Measurements from ENCODE around the gene MAD2L1BP. TPM values are rescaled to one million over a fixed set of nuclear protein-coding genes. Genes with fewer than 3 reads are reported as not detected.

The MAD2L1BP gene
- total RNA-seq, 3 donors from 2014 or later (not counting 1 experiment from before 2014, with no cell fraction given) = 29.9 to 43.3 (median 38.3) TPM

DNA sequence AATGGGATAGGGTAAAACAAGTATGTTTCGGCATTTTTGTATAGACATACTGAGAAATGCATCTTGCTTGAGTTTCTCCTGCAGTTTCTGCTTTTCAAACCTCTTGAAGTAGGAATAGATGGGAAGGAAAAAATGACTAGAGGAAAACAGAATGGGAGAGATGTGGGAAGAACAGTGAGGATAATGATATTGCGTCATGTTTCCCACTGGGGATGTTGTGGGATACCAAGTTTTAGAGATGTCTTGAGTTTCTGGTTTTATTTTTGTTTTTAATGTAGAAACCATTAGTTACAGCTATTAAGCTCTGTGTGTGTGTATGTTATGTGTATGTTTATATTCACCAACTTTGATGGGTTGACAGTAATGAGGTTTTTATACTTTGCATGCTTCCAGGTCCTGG is 35.0 kb upstream of the MAD2L1BP start:
- peaks cover 46% of the 10 kb centered on the region for H3K36me3 ChIP-seq (ENCODE audit: control insufficient read depth, insufficient read depth, low read length)
- H3K27me3 Mint-ChIP-seq (ENCODE audit: low read depth in 2 of 2) = no peaks in the 10 kb centered on the region
- H3K36me3 Mint-ChIP-seq = peaks cover 14% of the 10 kb centered on the region

DNA sequence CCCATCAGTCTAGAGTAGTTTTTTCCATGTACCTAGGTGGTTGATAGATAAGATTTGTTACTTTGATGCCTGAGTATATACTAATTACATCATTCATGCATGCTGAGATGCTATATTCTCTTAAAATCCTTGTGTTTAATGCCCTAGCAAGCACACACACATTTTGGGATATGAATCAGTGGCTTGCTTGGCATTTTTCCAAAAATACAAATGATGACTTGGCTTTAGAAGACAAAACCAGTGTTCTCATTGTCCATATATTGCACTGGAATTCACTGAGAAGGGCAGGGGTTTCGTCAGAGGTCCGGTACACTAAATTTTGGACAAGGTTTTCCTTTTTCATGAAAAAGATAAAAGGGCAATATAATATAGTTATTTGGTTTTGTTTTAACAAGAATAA is 31.5 kb upstream of the MAD2L1BP start:
- Mint-ChIP-seq H3K4me3 (no peak overlapping the region), H3K27ac (no peak overlapping the region), H3K9me3 (no peaks in the 10 kb centered on the region), H3K27me3 (ENCODE audit: low read depth in 2 of 2) (no peaks in the 10 kb centered on the region), H3K36me3 (peaks cover 12% of the 10 kb centered on the region), H3K4me1 (peaks cover 4 to 5% of the 10 kb centered on the region in 2 donors)
- H3K9me3 ChIP-seq (ENCODE audit: control insufficient read depth, insufficient read depth, low read length) = no peaks in the 10 kb centered on the region
- H3K27me3 ChIP-seq (ENCODE audit: control insufficient read depth, insufficient read depth, low read length) = no peaks in the 10 kb centered on the region
- ATAC-seq (no peak), DNase-seq (no peak)
- H3K36me3 ChIP-seq (ENCODE audit: control insufficient read depth, insufficient read depth, low read length) = peaks cover 41% of the 10 kb centered on the region
- H3K4me3 ChIP-seq (ENCODE audit: low read length) = no peak overlapping the region
- TF ChIP-seq, protein P1, sequence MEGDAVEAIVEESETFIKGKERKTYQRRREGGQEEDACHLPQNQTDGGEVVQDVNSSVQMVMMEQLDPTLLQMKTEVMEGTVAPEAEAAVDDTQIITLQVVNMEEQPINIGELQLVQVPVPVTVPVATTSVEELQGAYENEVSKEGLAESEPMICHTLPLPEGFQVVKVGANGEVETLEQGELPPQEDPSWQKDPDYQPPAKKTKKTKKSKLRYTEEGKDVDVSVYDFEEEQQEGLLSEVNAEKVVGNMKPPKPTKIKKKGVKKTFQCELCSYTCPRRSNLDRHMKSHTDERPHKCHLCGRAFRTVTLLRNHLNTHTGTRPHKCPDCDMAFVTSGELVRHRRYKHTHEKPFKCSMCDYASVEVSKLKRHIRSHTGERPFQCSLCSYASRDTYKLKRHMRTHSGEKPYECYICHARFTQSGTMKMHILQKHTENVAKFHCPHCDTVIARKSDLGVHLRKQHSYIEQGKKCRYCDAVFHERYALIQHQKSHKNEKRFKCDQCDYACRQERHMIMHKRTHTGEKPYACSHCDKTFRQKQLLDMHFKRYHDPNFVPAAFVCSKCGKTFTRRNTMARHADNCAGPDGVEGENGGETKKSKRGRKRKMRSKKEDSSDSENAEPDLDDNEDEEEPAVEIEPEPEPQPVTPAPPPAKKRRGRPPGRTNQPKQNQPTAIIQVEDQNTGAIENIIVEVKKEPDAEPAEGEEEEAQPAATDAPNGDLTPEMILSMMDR (IDR thresholded peaks at IDR 0.05) = no peak
- H3K4me1 ChIP-seq (ENCODE audit: control insufficient read depth, insufficient read depth, low read length) = peaks cover 3% of the 10 kb centered on the region
- WGBS (ENCODE audit: insufficient coverage) = 95% methylated on average over 2 of the region's 2 CpGs
- H3K27ac ChIP-seq (ENCODE audit: low read length) = no peak overlapping the region
- intact Hi-C loops (cut with micrococcal nuclease) = no loop called here

More for the DNA sequence above, 35.0 kb upstream of the MAD2L1BP start:
- Mint-ChIP-seq H3K4me1 (no peaks in the 10 kb centered on the region), H3K27ac (no peak overlapping the region), H3K4me3 (no peak overlapping the region), H3K9me3 (no peaks in the 10 kb centered on the region)
- no peak for DNase-seq
- Histone ChIP-seq H3K4me3 (ENCODE audit: low read length) (no peak overlapping the region), H3K27ac (ENCODE audit: low read length) (no peak overlapping the region), H3K9me3 (ENCODE audit: control insufficient read depth, insufficient read depth, low read length) (no peaks in the 10 kb centered on the region), H3K4me1 (ENCODE audit: control insufficient read depth, insufficient read depth, low read length) (no peaks in the 10 kb centered on the region), H3K27me3 (ENCODE audit: control insufficient read depth, insufficient read depth, low read length) (no peaks in the 10 kb centered on the region)
- intact Hi-C loops (cut with micrococcal nuclease) = no loop called here
- 98% methylated on average over 2 of the region's 2 CpGs for WGBS (ENCODE audit: insufficient coverage)
- no peak for ATAC-seq
- TF ChIP-seq, protein P1 (IDR thresholded peaks at IDR 0.05) = no peak

DNA sequence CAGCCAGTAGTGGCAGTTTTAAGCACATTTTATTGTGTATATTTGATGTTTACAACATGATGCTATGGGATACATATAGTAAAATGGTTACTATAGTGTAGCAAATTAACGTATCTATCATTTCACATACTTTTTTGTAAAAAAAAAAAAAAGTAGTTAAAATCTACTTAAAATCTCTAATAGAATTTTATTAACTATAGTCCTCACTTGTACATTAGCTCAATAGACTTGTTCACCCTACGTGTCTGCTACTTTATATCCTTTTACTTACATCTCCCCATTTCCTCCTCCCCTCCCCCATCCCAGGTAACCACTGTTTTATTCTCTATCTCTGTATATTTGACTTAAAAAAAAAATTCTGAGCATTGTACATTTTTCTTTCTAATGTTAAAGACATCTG is 29.6 kb upstream of the MAD2L1BP start:
- ATAC-seq (no peak), DNase-seq (no peak)
- Histone ChIP-seq H3K4me1 (ENCODE audit: control insufficient read depth, insufficient read depth, low read length) (peaks cover 3% of the 10 kb centered on the region), H3K36me3 (ENCODE audit: control insufficient read depth, insufficient read depth, low read length) (peaks cover 47% of the 10 kb centered on the region), H3K9me3 (ENCODE audit: control insufficient read depth, insufficient read depth, low read length) (no peaks in the 10 kb centered on the region), H3K27ac (ENCODE audit: low read length) (no peak overlapping the region), H3K4me3 (ENCODE audit: low read length) (no peak overlapping the region), H3K27me3 (ENCODE audit: control insufficient read depth, insufficient read depth, low read length) (no peaks in the 10 kb centered on the region)
- TF ChIP-seq, protein P1 (IDR thresholded peaks at IDR 0.05) = no peak
- Mint-ChIP-seq H3K4me1 (peaks cover 4 to 5% of the 10 kb centered on the region in 2 donors), H3K36me3 (peaks cover 19% of the 10 kb centered on the region), H3K27ac (no peak overlapping the region), H3K4me3 (no peak overlapping the region), H3K27me3 (ENCODE audit: low read depth in 2 of 2) (no peaks in the 10 kb centered on the region), H3K9me3 (no peaks in the 10 kb centered on the region)
- intact Hi-C loops (cut with micrococcal nuclease) = no loop called here
- 100% methylated on average over 1 of the region's 2 CpGs for WGBS (ENCODE audit: insufficient coverage)

DNA sequence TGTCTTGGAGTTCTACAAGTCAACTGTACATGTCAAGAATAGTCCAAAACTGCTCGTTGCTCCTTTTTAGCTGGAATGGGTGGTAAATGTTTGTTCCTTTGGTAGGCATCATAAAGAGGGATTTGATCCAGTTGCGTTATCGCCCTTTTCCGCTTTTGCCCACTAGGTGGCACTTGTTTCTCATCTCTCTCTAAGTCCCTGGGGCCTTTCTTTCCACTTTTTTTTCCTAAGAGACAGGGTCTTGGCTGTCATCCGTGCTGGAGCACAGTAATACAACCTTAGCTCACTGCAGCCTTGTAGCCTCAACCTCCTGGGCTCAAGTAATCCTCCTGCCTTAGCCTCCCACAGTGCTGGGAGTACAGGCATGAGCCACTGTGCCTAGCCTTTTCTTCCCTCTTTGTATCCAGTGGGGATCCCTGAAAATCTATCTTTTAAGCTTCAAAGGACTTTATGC is 27.3 kb upstream of the MAD2L1BP start:
- Mint-ChIP-seq H3K27ac (no peak overlapping the region), H3K27me3 (ENCODE audit: low read depth in 2 of 2) (no peaks in the 10 kb centered on the region), H3K36me3 (peaks cover 12% of the 10 kb centered on the region), H3K4me3 (no peak overlapping the region), H3K9me3 (no peaks in the 10 kb centered on the region), H3K4me1 (peaks cover 4 to 5% of the 10 kb centered on the region in 2 donors)
- Histone ChIP-seq H3K9me3 (ENCODE audit: control insufficient read depth, insufficient read depth, low read length) (no peaks in the 10 kb centered on the region), H3K27ac (ENCODE audit: low read length) (no peak overlapping the region), H3K36me3 (ENCODE audit: control insufficient read depth, insufficient read depth, low read length) (peaks cover 40% of the 10 kb centered on the region), H3K27me3 (ENCODE audit: control insufficient read depth, insufficient read depth, low read length) (no peaks in the 10 kb centered on the region), H3K4me3 (ENCODE audit: low read length) (no peak overlapping the region), H3K4me1 (ENCODE audit: control insufficient read depth, insufficient read depth, low read length) (peaks cover 3% of the 10 kb centered on the region)
- TF ChIP-seq, protein P1 (IDR thresholded peaks at IDR 0.05) = peak; percentile 82
- ATAC-seq (peak in 2 of 3 donors; percentile 35 to 70), DNase-seq (peak; percentile 37 to 80)
- WGBS (ENCODE audit: insufficient coverage) = 13% methylated on average over 5 of the region's 5 CpGs
- intact Hi-C loops (cut with micrococcal nuclease) = loop anchor here (1.0 kb wide), 1 partner anchor 471 kb away; no protein-coding TSS in a partner anchor
